ENCODE data around the gene FAAH. TPM values are rescaled to one million over a fixed set of nuclear protein-coding genes. Genes with fewer than 3 reads are reported as not detected.

FAAH gene
- polyA plus RNA-seq (2013, experiment 1 of 2) = 3.7 TPM
- polyA plus RNA-seq (2013, experiment 2 of 2) = 3.5 TPM

GRCh38 chr1:46394108-46394871, at the start of gene FAAH:
Gene FAAH (plus strand): TSS chr1:46394317. CDS start chr1:46394349, 32 bp downstream.
- no CpG with 5 or more reads among the region's 75 CpGs for WGBS, 2 donors (ENCODE audit: extremely low coverage in 2 of 2, insufficient read length in 2 of 2, insufficient replicate concordance in 1 of 2)
- H4K91ac ChIP-seq (ENCODE audit: low read depth, low read length, poor library complexity) = no peak within 1 kb of the TSS
- H3K27ac ChIP-seq (replicated peaks; ENCODE audit: low read length) = no peak within 1 kb of the TSS
- H2AK5ac ChIP-seq (ENCODE audit: low read depth, low read length) = no peak within 1 kb of the TSS
- peak within 1 kb of the TSS; percentile 7 for H2BK5ac ChIP-seq (ENCODE audit: low read length)
- H3K27me3 ChIP-seq (ENCODE audit: control insufficient read depth in 3 of 3, insufficient read depth in 3 of 3, low read depth in 1 of 3, low read length in 3 of 3) = peaks cover 0 to 50% (median 15%) of the 10 kb centered on the region in 3 experiments
- no peak within 1 kb of the TSS for H2BK120ac ChIP-seq (ENCODE audit: low read depth, low read length)
- H3K36me3 ChIP-seq (replicated peaks in 1 of 2; ENCODE audit: control insufficient read depth in 2 of 2, insufficient read depth in 2 of 2, low read length in 2 of 2) = no peaks in the 10 kb centered on the region
- no peak within 1 kb of the TSS for H3K4ac ChIP-seq (ENCODE audit: low read length)
- H2AFZ ChIP-seq (ENCODE audit: low read length) = peak within 1 kb of the TSS; percentile 97
- H3K79me1 ChIP-seq (ENCODE audit: low read depth, low read length) = no peaks in the 10 kb centered on the region
- peak within 1 kb of the TSS; percentile 38 to 81 for H3K4me3 ChIP-seq (ENCODE audit: low read length in 2 of 2)
- peak within 1 kb of the TSS; percentile 66 for H4K8ac ChIP-seq (ENCODE audit: low read depth, low read length)
- no peak within 1 kb of the TSS for H3K14ac ChIP-seq (ENCODE audit: low read length)
- peak within 1 kb of the TSS; percentile 62 for H3K4me2 ChIP-seq (ENCODE audit: insufficient read depth, low read length, poor library complexity, severe bottlenecking)
- H2BK12ac ChIP-seq (ENCODE audit: low read length) = no peak within 1 kb of the TSS
- H3K9me3 ChIP-seq (replicated peaks in 1 of 2; ENCODE audit: control insufficient read depth in 2 of 2, insufficient read depth in 1 of 2, low read depth in 1 of 2, low read length in 2 of 2) = peaks cover 10 to 14% of the 10 kb centered on the region in 2 donors
- H3K18ac ChIP-seq (ENCODE audit: low read length) = peak within 1 kb of the TSS; percentile 92
- peak; percentile 37 for DNase-seq (ENCODE audit: low spot score)
- H2BK15ac ChIP-seq (ENCODE audit: low read length) = no peak within 1 kb of the TSS
- peak within 1 kb of the TSS; percentile 88 for H3K9ac ChIP-seq (ENCODE audit: low read depth, low read length, poor library complexity)
- no peak within 1 kb of the TSS for H3K23ac ChIP-seq (ENCODE audit: low read depth, low read length, poor library complexity)
- peaks cover 3 to 5% of the 10 kb centered on the region in 2 donors for H3K4me1 ChIP-seq (ENCODE audit: control insufficient read depth in 2 of 2, insufficient read depth in 1 of 2, low read depth in 1 of 2, low read length in 2 of 2)

- Histone ChIP-seq H3K79me1 (ENCODE audit: low read depth, low read length) (peaks cover 7% of the 10 kb centered on the region), H3K23ac (ENCODE audit: low read depth, low read length, poor library complexity) (no peak overlapping the region), H3K14ac (ENCODE audit: low read length) (no peak overlapping the region), H3K9ac (ENCODE audit: low read depth, low read length, poor library complexity) (no peak overlapping the region), H3K36me3 (replicated peaks in 1 of 2; ENCODE audit: control insufficient read depth in 2 of 2, insufficient read depth in 2 of 2, low read length in 2 of 2) (peaks cover 33 to 66% of the 10 kb centered on the region in 2 donors), H4K91ac (ENCODE audit: low read depth, low read length, poor library complexity) (no peak overlapping the region), H2BK5ac (ENCODE audit: low read length) (no peak overlapping the region), H3K18ac (ENCODE audit: low read length) (no peak overlapping the region), H2BK120ac (ENCODE audit: low read depth, low read length) (no peak overlapping the region), H3K4me3 (ENCODE audit: low read length in 2 of 2) (no peak overlapping the region), H3K4me2 (ENCODE audit: insufficient read depth, low read length, poor library complexity, severe bottlenecking) (no peak overlapping the region), H3K27me3 (ENCODE audit: control insufficient read depth in 3 of 3, insufficient read depth in 3 of 3, low read depth in 1 of 3, low read length in 3 of 3) (no peaks in the 10 kb centered on the region), H2AFZ (ENCODE audit: low read length) (no peak overlapping the region), H2BK12ac (ENCODE audit: low read length) (no peak overlapping the region), H2BK15ac (ENCODE audit: low read length) (no peak overlapping the region), H4K8ac (ENCODE audit: low read depth, low read length) (no peak overlapping the region), H3K4me1 (ENCODE audit: control insufficient read depth in 2 of 2, insufficient read depth in 1 of 2, low read depth in 1 of 2, low read length in 2 of 2) (peaks cover 0 to 8% of the 10 kb centered on the region in 2 donors), H3K9me3 (replicated peaks in 1 of 2; ENCODE audit: control insufficient read depth in 2 of 2, insufficient read depth in 1 of 2, low read depth in 1 of 2, low read length in 2 of 2) (no peaks in the 10 kb centered on the region), H2AK5ac (ENCODE audit: low read depth, low read length) (no peak overlapping the region), H3K4ac (ENCODE audit: low read length) (no peak overlapping the region), H3K27ac (replicated peaks; ENCODE audit: low read length) (no peak overlapping the region)
- DNase-seq (ENCODE audit: low spot score) = no peak
- WGBS, 2 donors (ENCODE audit: extremely low coverage in 2 of 2, insufficient read length in 2 of 2, insufficient replicate concordance in 1 of 2) = no CpG with 5 or more reads among the region's 3 CpGs
These were observed 49.6 kb upstream of the FAAH start for GRCh38 chr1:46344481-46344880.

GRCh38 chr1:46345281-46345680, 48.8 kb upstream of the FAAH start:
- no peak overlapping the region for H2AFZ ChIP-seq (ENCODE audit: low read length)

GRCh38 chr1:46352363-46352762, 41.8 kb upstream of the FAAH start:
- Histone ChIP-seq H3K4me1 (ENCODE audit: control insufficient read depth in 2 of 2, insufficient read depth in 1 of 2, low read depth in 1 of 2, low read length in 2 of 2) (no peaks in the 10 kb centered on the region), H2BK12ac (ENCODE audit: low read length) (no peak overlapping the region), H3K4me2 (ENCODE audit: insufficient read depth, low read length, poor library complexity, severe bottlenecking) (no peak overlapping the region), H3K36me3 (replicated peaks in 1 of 2; ENCODE audit: control insufficient read depth in 2 of 2, insufficient read depth in 2 of 2, low read length in 2 of 2) (peaks cover 22 to 82% of the 10 kb centered on the region in 2 donors), H4K91ac (ENCODE audit: low read depth, low read length, poor library complexity) (no peak overlapping the region), H4K8ac (ENCODE audit: low read depth, low read length) (no peak overlapping the region), H3K4ac (ENCODE audit: low read length) (no peak overlapping the region), H3K9ac (ENCODE audit: low read depth, low read length, poor library complexity) (no peak overlapping the region), H3K27me3 (ENCODE audit: control insufficient read depth in 3 of 3, insufficient read depth in 3 of 3, low read depth in 1 of 3, low read length in 3 of 3) (no peaks in the 10 kb centered on the region), H2AFZ (ENCODE audit: low read length) (no peak overlapping the region), H2AK5ac (ENCODE audit: low read depth, low read length) (no peak overlapping the region), H2BK120ac (ENCODE audit: low read depth, low read length) (no peak overlapping the region), H3K9me3 (replicated peaks in 1 of 2; ENCODE audit: control insufficient read depth in 2 of 2, insufficient read depth in 1 of 2, low read depth in 1 of 2, low read length in 2 of 2) (peaks cover 0 to 4% of the 10 kb centered on the region in 2 donors), H2BK15ac (ENCODE audit: low read length) (no peak overlapping the region), H2BK5ac (ENCODE audit: low read length) (no peak overlapping the region), H3K79me1 (ENCODE audit: low read depth, low read length) (no peaks in the 10 kb centered on the region), H3K27ac (replicated peaks; ENCODE audit: low read length) (no peak overlapping the region), H3K18ac (ENCODE audit: low read length) (no peak overlapping the region), H3K14ac (ENCODE audit: low read length) (no peak overlapping the region), H3K23ac (ENCODE audit: low read depth, low read length, poor library complexity) (no peak overlapping the region), H3K4me3 (ENCODE audit: low read length in 2 of 2) (no peak overlapping the region)
- WGBS, 2 donors (ENCODE audit: extremely low coverage in 2 of 2, insufficient read length in 2 of 2, insufficient replicate concordance in 1 of 2) = 100% methylated on average over 1 of the region's 2 CpGs; no CpG with 5 or more reads in 1 of the 2 donors
- no peak for DNase-seq (ENCODE audit: low spot score)

More at GRCh38 chr1:46345281-46345680, 48.8 kb upstream of the FAAH start:
- Histone ChIP-seq H3K9ac (ENCODE audit: low read depth, low read length, poor library complexity) (no peak overlapping the region), H4K91ac (ENCODE audit: low read depth, low read length, poor library complexity) (no peak overlapping the region), H3K4me3 (ENCODE audit: low read length in 2 of 2) (no peak overlapping the region), H3K4me2 (ENCODE audit: insufficient read depth, low read length, poor library complexity, severe bottlenecking) (no peak overlapping the region), H3K14ac (ENCODE audit: low read length) (no peak overlapping the region), H3K9me3 (replicated peaks in 1 of 2; ENCODE audit: control insufficient read depth in 2 of 2, insufficient read depth in 1 of 2, low read depth in 1 of 2, low read length in 2 of 2) (no peaks in the 10 kb centered on the region), H4K8ac (ENCODE audit: low read depth, low read length) (no peak overlapping the region), H3K36me3 (replicated peaks in 1 of 2; ENCODE audit: control insufficient read depth in 2 of 2, insufficient read depth in 2 of 2, low read length in 2 of 2) (peaks cover 34 to 74% of the 10 kb centered on the region in 2 donors), H3K27me3 (ENCODE audit: control insufficient read depth in 3 of 3, insufficient read depth in 3 of 3, low read depth in 1 of 3, low read length in 3 of 3) (no peaks in the 10 kb centered on the region), H3K4me1 (ENCODE audit: control insufficient read depth in 2 of 2, insufficient read depth in 1 of 2, low read depth in 1 of 2, low read length in 2 of 2) (peaks cover 0 to 4% of the 10 kb centered on the region in 2 donors), H2AK5ac (ENCODE audit: low read depth, low read length) (no peak overlapping the region), H3K18ac (ENCODE audit: low read length) (no peak overlapping the region), H3K4ac (ENCODE audit: low read length) (no peak overlapping the region), H2BK5ac (ENCODE audit: low read length) (no peak overlapping the region), H3K27ac (replicated peaks; ENCODE audit: low read length) (no peak overlapping the region), H2BK120ac (ENCODE audit: low read depth, low read length) (no peak overlapping the region), H2BK12ac (ENCODE audit: low read length) (no peak overlapping the region), H3K23ac (ENCODE audit: low read depth, low read length, poor library complexity) (no peak overlapping the region), H3K79me1 (ENCODE audit: low read depth, low read length) (peaks cover 7% of the 10 kb centered on the region), H2BK15ac (ENCODE audit: low read length) (no peak overlapping the region)
- DNase-seq (ENCODE audit: low spot score) = no peak

All from neuronal stem cell (in vitro differentiated cells).